GM12864 (cell line): ENCODE data around the gene LDLRAD3.

Experiments
- DNase-seq: peaks from one replicate; pipeline ENCODE4 v3.0.0-alpha.2; 2011; ENCODE audit warnings: low read depth
- H3K4me3 ChIP-seq: 2 replicates; pipeline ENCODE4 v1.5.1; 2011; ENCODE audit warnings: mild to moderate bottlenecking, low read depth, low read length, control low read depth
- CTCF ChIP-seq: IDR thresholded peaks from 2 replicates; pipeline ENCODE4 v1.5.1; 2011; ENCODE audit warnings: low read depth, mild to moderate bottlenecking, moderate library complexity, low read length, control low read depth, inconsistent platforms; ENCODE audit errors: missing control alignments

The LDLRAD3 gene

GRCh38 chr11:36013950-36014897, 70.4 kb downstream of the LDLRAD3 start:
- no peak overlapping the region for H3K4me3 ChIP-seq
- no peak for TF ChIP-seq CTCF
- DNase-seq: no peak

- no peak for DNase-seq
- TF ChIP-seq CTCF: no peak
- H3K4me3 ChIP-seq: no peak overlapping the region
Observed at GRCh38 chr11:36014898-36015665, 71.2 kb downstream of the LDLRAD3 start.

GRCh38 chr11:36015799-36016198, 71.9 kb downstream of the LDLRAD3 start:
- no peak for DNase-seq
- TF ChIP-seq CTCF: no peak
- H3K4me3 ChIP-seq: no peak overlapping the region

- no peak for DNase-seq
- no peak for TF ChIP-seq CTCF
- no peak overlapping the region for H3K4me3 ChIP-seq
Observed at GRCh38 chr11:36016263-36016662, 72.4 kb downstream of the LDLRAD3 start.

- no peak overlapping the region for H3K4me3 ChIP-seq
- no peak for DNase-seq
- TF ChIP-seq CTCF: no peak
Observed at GRCh38 chr11:36016709-36017108, 72.8 kb downstream of the LDLRAD3 start.

- DNase-seq: no peak
- H3K4me3 ChIP-seq: no peak overlapping the region
- TF ChIP-seq CTCF: no peak
Observed at GRCh38 chr11:36019005-36019596, 75.2 kb downstream of the LDLRAD3 start.
